H1 (cell line): ENCODE measurements around the gene ODR4. TPM values are rescaled to one million over a fixed set of nuclear protein-coding genes. Genes with fewer than 3 reads are reported as not detected.

Experiments
- ATF3 ChIP-seq: IDR thresholded peaks from 2 replicates; pipeline ENCODE4 v1.6.1; 2011; ENCODE audit warnings: low read depth, mild to moderate bottlenecking, low read length; ENCODE audit not compliant: insufficient read depth
- CEBPB ChIP-seq: IDR thresholded peaks from 2 replicates; pipeline ENCODE4 v1.6.1; 2012; ENCODE audit warnings: low read depth, low read length
- CHD7 ChIP-seq: fragments of 300-600 bp; sonication (generic); IDR thresholded peaks from 2 replicates; pipeline ENCODE4 v1.7.1; 2012; ENCODE audit warnings: low read length, moderate library complexity, mild to moderate bottlenecking, inconsistent platforms; ENCODE audit not compliant: insufficient replicate concordance
- GTF2F1 ChIP-seq: IDR thresholded peaks from 2 replicates; pipeline ENCODE4 v1.6.1; 2012; ENCODE audit warnings: low read depth, low read length, improper control_type of control experiment, borderline replicate concordance
- KDM4A ChIP-seq: IDR thresholded peaks from one replicate; pipeline ENCODE4 v1.7.1; 2012; ENCODE audit warnings: low read depth, mild to moderate bottlenecking, moderate library complexity, low read length, inconsistent platforms; ENCODE audit not compliant: severe bottlenecking
- RBBP5 ChIP-seq: IDR thresholded peaks from 2 replicates; pipeline ENCODE4 v1.7.1; 2012; ENCODE audit warnings: low read depth, mild to moderate bottlenecking, inconsistent platforms, low read length, moderate library complexity, borderline replicate concordance
- RXRA ChIP-seq: IDR thresholded peaks from 2 replicates; pipeline ENCODE4 v1.6.1; 2011; ENCODE audit warnings: low read depth, mild to moderate bottlenecking, low read length, moderate library complexity; ENCODE audit not compliant: insufficient read depth
- SIN3A ChIP-seq, 2 experiments: IDR thresholded peaks in 1 of 2; conservative IDR thresholded peaks in 1 of 2; 2 replicates each; pipeline ENCODE4 v1.6.1; 2011 to 2012; ENCODE audit warnings: low read length in 2 of 2, improper control_type of control experiment in 1 of 2, low read depth in 1 of 2, mild to moderate bottlenecking in 1 of 2
- polyA plus RNA-seq, 7 experiments: library from polyadenylated mRNA; depleted of rRNA in 3 of 7; stranded (reverse) in 5 of 7; unstranded in 2 of 7; fragments of >200 nt in 5 of 7; fragments of 200-250 nt in 2 of 7; gene quantifications; 1 replicate in 5 of 7; 2 replicates in 1 of 7; 4 replicates in 1 of 7; pipeline versions ENCODE4 v1.2.1 to v1.2.3, GENCODE V29; 2011 to 2013; ENCODE audit warnings: missing spikeins in 2 of 7, mixed read lengths in 2 of 7
- total RNA-seq: library from RNA; stranded (reverse); fragmentation: NEBNext Ultra II Directional; extraction: Animal tissue kit (Norgen Biotek cat#: 25700); gene quantifications from 2 replicates; pipeline ENCODE4 v1.2.1, GENCODE V29; 2021
- TF ChIP-seq, protein P1 (sequence below): IDR thresholded peaks from 2 replicates; pipeline ENCODE4 v1.6.1; 2012; ENCODE audit warnings: inconsistent platforms

ODR4 gene
- total and polyA plus RNA-seq, 2 of the 8 experiments (the other 6 are each of a cell fraction or from before 2014, with no cell fraction given): 4.1 to 14.1 TPM

GRCh38 chr1:186463926-186464325 is 88.3 kb downstream of the ODR4 start (continued):
- no peak for TF ChIP-seq CHD7
- no peak for TF ChIP-seq SIN3A (conservative IDR thresholded peaks at IDR 0.05 in 1 of 2, IDR thresholded peaks at IDR 0.05 in 1 of 2; ENCODE audit: low read depth in 1 of 2, low read length in 2 of 2)
- TF ChIP-seq CEBPB: no peak
- TF ChIP-seq GTF2F1: no peak
- no peak for TF ChIP-seq ATF3
- TF ChIP-seq, protein P1, sequence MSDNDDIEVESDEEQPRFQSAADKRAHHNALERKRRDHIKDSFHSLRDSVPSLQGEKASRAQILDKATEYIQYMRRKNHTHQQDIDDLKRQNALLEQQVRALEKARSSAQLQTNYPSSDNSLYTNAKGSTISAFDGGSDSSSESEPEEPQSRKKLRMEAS: no peak
- TF ChIP-seq KDM4A: no peak
- no peak for TF ChIP-seq RBBP5
- TF ChIP-seq RXRA: no peak
